ENCODE data around the gene PDE8A.

Gene PDE8A

DNA sequence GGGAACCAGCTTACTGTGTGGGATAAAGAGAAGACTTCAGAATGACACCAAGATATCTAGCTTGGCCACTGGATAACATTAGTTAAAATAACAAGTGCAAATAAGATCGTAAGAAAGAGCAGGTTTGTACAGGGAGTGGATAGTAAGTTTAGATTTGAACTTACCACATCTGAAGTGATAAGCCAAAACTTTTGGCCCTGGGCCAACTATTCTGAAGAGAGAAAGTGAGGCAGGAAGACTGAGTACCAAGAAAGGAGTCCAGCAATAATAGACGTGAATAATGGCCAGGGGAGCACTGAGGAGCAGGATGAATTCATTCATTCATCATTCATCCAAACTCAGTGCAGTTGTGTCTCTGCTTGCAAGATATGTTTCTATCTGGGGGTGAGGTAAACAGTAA is 122.9 kb downstream of the PDE8A start:
- Histone ChIP-seq H3K9me3 (no peaks in the 10 kb centered on the region), H3K36me3 (peaks cover 0 to 39% (median 38%) of the 10 kb centered on the region in 3 donors), H3K4me3 (no peak overlapping the region), H3K4me1 (no peaks in the 10 kb centered on the region), H3K27me3 (no peaks in the 10 kb centered on the region), H3K27ac (no peak overlapping the region)
- intact Hi-C loops (cut with DNase I; ENCODE audit: low total_unique reads): no loop called here
- TF ChIP-seq, protein P1, sequence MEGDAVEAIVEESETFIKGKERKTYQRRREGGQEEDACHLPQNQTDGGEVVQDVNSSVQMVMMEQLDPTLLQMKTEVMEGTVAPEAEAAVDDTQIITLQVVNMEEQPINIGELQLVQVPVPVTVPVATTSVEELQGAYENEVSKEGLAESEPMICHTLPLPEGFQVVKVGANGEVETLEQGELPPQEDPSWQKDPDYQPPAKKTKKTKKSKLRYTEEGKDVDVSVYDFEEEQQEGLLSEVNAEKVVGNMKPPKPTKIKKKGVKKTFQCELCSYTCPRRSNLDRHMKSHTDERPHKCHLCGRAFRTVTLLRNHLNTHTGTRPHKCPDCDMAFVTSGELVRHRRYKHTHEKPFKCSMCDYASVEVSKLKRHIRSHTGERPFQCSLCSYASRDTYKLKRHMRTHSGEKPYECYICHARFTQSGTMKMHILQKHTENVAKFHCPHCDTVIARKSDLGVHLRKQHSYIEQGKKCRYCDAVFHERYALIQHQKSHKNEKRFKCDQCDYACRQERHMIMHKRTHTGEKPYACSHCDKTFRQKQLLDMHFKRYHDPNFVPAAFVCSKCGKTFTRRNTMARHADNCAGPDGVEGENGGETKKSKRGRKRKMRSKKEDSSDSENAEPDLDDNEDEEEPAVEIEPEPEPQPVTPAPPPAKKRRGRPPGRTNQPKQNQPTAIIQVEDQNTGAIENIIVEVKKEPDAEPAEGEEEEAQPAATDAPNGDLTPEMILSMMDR (IDR thresholded peaks at IDR 0.05): no peak
- no peak for DNase-seq

DNA sequence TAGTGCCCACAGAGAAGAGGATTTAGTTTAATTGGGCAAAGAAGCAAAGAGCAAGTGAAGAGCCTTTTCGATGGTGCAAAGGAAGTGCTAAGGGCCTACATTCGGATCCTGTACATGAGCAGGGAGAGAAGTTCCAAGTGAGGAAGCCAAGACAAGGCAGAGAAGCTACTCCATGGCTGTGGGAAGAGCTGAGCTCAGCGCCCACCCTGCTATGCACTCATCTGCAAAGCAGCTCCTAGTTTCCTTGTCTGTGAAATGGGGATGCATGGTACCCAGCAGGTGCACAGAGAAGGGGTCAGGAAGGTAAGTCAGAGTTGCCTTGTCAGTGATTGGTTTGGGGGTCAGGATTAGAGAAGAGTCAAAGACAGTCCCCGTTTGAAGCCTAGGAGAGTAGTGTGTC is 126.5 kb downstream of the PDE8A start:
- Histone ChIP-seq H3K36me3 (peaks cover under 1 to 39% (median 26%) of the 10 kb centered on the region in 3 donors), H3K4me1 (no peaks in the 10 kb centered on the region), H3K27me3 (no peaks in the 10 kb centered on the region), H3K4me3 (no peak overlapping the region), H3K9me3 (no peaks in the 10 kb centered on the region), H3K27ac (no peak overlapping the region)
- intact Hi-C loops (cut with DNase I; ENCODE audit: low total_unique reads): no loop called here
- no peak for DNase-seq
- TF ChIP-seq, protein P1 (IDR thresholded peaks at IDR 0.05): no peak

DNA sequence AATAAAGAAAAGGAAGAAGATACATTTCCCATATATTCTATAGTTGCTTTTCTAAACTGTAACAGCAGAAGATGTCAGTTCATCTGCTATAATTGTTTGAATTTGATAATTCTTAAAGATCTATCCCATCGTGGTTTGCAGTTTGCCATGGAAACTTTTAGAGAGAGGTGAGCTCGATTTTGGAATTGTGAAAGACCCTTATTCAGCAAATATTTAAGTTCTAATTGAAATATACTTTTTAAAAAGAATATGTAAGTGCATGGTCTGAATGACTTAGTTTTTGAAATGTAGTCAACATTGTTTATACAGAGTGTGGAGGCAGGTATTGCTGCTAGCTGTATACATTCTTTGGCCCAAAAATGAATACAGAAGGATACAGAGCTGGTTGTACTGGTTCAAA is 127.7 kb downstream of the PDE8A start:
- H3K9me3 ChIP-seq: no peaks in the 10 kb centered on the region
- intact Hi-C loops (cut with DNase I; ENCODE audit: low total_unique reads): no loop called here

DNA sequence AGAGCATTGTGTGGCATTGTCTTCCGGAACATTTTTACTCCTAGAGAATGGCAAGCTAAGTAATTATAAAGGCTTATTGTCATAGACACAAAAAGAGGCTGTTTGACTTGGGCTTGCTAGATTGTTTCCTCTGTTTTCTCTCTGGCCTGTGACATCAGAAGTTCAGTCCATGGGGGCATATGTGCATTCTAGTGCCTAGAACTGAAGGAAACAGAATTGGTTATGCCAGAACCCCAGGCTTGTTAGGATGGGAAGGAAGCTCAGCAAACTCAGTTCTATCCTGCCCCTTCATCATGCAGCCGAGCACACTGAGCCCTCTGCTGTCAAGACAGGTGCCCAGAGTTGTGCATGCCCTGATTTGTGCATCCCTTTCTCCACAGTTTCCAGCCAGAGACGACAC is 131.3 kb downstream of the PDE8A start:
- H3K4me1 ChIP-seq: no peaks in the 10 kb centered on the region
- no peak overlapping the region for H3K4me3 ChIP-seq
- H3K9me3 ChIP-seq: no peaks in the 10 kb centered on the region
- no peaks in the 10 kb centered on the region for H3K27me3 ChIP-seq
- H3K27ac ChIP-seq: no peak overlapping the region
- H3K36me3 ChIP-seq: peaks cover 12 to 70% (median 55%) of the 10 kb centered on the region in 3 donors
- intact Hi-C loops (cut with DNase I; ENCODE audit: low total_unique reads): no loop called here
- no peak for DNase-seq
- TF ChIP-seq, protein P1 (IDR thresholded peaks at IDR 0.05): no peak

More for the DNA sequence above, 127.7 kb downstream of the PDE8A start:
- Histone ChIP-seq H3K27me3 (no peaks in the 10 kb centered on the region), H3K4me3 (no peak overlapping the region), H3K36me3 (peaks cover 12 to 51% (median 38%) of the 10 kb centered on the region in 3 donors), H3K4me1 (no peaks in the 10 kb centered on the region), H3K27ac (no peak overlapping the region)
- TF ChIP-seq, protein P1 (IDR thresholded peaks at IDR 0.05): no peak
- DNase-seq: no peak

DNA sequence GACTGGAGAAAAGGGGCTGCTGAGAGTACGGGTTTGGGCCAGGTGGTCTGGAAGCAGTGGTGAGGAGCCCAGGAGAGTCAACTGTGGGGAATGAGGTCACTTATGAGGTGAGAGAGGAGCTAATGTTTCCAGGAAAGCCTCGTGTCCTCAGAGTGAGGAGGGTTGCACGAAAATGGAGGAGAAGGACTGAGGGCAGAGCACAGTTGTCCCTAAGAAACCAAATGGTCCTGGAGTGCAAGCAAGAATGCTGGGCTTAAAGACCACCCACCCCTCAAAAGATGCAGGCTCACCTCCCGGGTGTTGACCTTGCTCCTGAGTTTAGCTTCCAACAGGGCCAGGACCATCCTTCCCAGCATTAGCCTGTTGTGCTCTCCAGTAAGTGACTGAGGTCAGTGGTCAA is 133.2 kb downstream of the PDE8A start:
- Histone ChIP-seq H3K4me1 (no peaks in the 10 kb centered on the region), H3K36me3 (peaks cover 17 to 66% (median 47%) of the 10 kb centered on the region in 3 donors), H3K9me3 (no peaks in the 10 kb centered on the region), H3K4me3 (no peak overlapping the region), H3K27me3 (no peaks in the 10 kb centered on the region), H3K27ac (no peak overlapping the region)
- intact Hi-C loops (cut with DNase I; ENCODE audit: low total_unique reads): no loop called here
- TF ChIP-seq, protein P1 (IDR thresholded peaks at IDR 0.05): no peak
- DNase-seq: no peak

DNA sequence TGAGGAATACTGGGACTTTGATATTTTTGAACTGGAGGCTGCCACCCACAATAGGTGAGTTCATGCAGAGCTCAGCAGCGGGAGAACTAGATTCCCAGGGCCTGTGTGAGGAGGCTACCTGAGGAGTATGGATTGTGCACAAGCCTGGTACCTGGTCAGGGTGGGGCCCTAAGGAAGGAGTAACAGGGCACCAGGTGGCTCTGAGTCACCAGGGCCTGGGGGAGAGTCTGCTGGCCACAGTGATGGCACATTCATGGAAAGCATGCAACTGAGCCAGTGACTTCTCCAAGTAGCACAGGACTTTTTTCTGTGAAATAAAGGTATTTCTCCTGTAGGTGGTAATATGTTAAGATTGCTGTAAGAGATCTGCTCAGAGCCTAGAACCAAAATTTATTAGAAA is 134.4 kb downstream of the PDE8A start:
- DNase-seq: no peak
- Histone ChIP-seq H3K36me3 (peaks cover 25 to 73% (median 52%) of the 10 kb centered on the region in 3 donors), H3K9me3 (no peaks in the 10 kb centered on the region), H3K4me3 (no peak overlapping the region), H3K27ac (no peak overlapping the region), H3K4me1 (no peaks in the 10 kb centered on the region), H3K27me3 (no peaks in the 10 kb centered on the region)
- intact Hi-C loops (cut with DNase I; ENCODE audit: low total_unique reads): no loop called here
- TF ChIP-seq, protein P1 (IDR thresholded peaks at IDR 0.05): no peak

Measured in tibial artery (tissue), 4 donors.